Esophagus muscularis mucosa (tissue), 4 donors: Measurements from ENCODE around the gene GOPC.

Experiments
- EP300 ChIP-seq: sonication (generic); formaldehyde crosslinking; IDR thresholded peaks from one replicate; pipeline ENCODE4 v1.6.1; 2017; ENCODE audit warnings: antibody characterized with exemption
- POLR2A ChIP-seq: fragments of 450-650 bp; IDR thresholded peaks from one replicate; pipeline ENCODE4 v1.6.1; 2017; ENCODE audit warnings: antibody characterized with exemption, moderate library complexity, mild to moderate bottlenecking, low read depth
- TF ChIP-seq, protein P1 (sequence below), 3 experiments: fragments of 200-600 bp in 2 of 3; fragments of 450-650 bp in 1 of 3; sonication (generic) in 2 of 3; IDR thresholded peaks; one replicate each; pipeline ENCODE4 v1.5.1; 2017 to 2019; ENCODE audit warnings: antibody characterized with exemption in 3 of 3, mild to moderate bottlenecking in 2 of 3, moderate library complexity in 1 of 3

DNA sequence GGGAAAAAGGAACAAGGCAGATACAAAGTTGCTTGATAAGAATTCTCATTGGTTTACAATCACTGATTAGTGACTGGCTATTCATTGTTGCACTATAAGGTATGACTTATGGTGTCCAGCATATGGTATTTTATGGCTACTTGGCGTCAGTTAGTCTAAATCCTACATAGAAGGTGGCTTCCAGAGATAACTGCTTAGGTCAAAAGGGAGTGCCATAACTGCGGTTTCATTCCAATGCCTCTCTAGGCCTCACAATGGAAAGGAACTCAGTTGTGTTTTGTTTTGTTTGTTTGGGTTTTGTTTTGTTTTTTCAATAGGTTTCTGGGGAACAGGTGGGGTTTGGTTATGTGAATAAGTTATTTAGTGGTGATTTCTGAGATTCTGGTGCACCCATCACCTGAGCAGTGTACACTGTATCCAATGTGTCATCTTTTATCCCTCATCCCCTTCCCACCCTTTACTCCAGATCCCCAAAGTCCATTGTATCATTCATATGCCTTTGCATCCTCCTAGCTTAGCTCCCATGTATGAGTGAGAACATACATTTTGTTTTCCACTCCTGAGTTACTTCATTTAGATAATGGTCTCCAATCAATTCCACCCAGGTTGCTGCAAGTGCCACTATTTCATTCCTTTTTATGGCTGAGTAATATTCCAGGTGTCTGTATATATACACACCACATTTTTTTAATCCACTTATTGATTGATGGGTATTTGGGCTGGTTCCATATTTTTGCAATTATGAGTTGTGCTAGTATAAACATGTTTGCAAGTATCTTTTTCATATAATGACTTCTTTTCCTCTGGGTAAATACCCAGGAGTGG, 7.0 kb downstream of the GOPC start:
- TF ChIP-seq, protein P1, sequence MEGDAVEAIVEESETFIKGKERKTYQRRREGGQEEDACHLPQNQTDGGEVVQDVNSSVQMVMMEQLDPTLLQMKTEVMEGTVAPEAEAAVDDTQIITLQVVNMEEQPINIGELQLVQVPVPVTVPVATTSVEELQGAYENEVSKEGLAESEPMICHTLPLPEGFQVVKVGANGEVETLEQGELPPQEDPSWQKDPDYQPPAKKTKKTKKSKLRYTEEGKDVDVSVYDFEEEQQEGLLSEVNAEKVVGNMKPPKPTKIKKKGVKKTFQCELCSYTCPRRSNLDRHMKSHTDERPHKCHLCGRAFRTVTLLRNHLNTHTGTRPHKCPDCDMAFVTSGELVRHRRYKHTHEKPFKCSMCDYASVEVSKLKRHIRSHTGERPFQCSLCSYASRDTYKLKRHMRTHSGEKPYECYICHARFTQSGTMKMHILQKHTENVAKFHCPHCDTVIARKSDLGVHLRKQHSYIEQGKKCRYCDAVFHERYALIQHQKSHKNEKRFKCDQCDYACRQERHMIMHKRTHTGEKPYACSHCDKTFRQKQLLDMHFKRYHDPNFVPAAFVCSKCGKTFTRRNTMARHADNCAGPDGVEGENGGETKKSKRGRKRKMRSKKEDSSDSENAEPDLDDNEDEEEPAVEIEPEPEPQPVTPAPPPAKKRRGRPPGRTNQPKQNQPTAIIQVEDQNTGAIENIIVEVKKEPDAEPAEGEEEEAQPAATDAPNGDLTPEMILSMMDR (IDR thresholded peaks at IDR 0.05), result no peak
- TF ChIP-seq POLR2A (no peak), EP300 (no peak)
